Measurements from ENCODE around the gene ZNG1E.
A peak's percentile ranks its signal among the peaks of the same experiment; 100 is the strongest.
"Not testable (repeated sequence)": the region's sequence is repeated elsewhere in the genome, so short reads cannot be mapped to it uniquely, and the experiment has no call there.

Gene ZNG1E
- 5.6 to 9.7 reads per million in 2 donors for total RNA-seq

DNA sequence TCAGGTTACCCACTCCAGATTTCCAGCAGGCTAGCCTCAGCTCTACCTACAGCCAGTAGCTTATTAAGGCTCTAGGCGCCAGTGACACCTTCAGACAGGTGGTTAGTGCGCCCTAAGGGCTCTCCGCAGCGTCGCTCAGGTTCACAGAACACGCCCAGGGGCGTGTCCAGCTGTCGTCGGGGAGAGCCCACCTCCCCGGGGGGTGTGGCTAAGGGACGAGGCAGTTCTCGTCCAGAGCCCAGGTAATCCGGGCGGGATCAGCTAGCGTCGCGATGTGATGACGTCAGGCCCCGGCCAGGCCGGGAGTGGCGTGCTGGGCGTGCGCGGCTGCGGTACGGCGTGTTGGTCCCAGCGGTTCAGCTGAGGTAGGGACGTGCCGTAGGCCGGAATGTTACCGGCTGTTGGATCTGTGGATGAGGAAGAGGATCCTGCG is at the start of gene ZNG1E:
Gene ZNG1E (plus strand): TSS at position 340 of the 433 bp plus-strand sequence. CDS start 49 bp downstream, at position 389.
- peak; percentile 29 to 73 (median 63) for DNase-seq

DNA sequence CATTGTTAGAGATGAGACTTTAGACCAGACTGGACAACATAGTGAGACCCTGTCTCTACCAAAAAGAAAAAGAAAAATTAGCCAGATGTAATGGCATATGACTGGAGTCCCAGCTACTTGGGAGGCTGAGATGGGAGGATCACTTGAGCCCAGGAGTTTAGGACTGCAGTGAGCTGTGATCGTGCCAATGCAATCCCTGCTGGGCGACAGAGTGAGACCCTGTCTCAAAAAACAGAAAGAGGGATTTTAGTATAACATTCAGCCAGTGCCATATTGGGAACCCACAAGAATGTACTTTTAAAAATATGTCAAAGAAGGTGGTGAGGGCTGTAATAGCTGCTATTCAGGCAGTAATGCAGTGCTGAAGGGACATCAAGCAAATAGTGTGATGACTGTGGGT is 2.1 kb upstream of the ZNG1E start:
- not testable (repeated sequence) for DNase-seq

DNA sequence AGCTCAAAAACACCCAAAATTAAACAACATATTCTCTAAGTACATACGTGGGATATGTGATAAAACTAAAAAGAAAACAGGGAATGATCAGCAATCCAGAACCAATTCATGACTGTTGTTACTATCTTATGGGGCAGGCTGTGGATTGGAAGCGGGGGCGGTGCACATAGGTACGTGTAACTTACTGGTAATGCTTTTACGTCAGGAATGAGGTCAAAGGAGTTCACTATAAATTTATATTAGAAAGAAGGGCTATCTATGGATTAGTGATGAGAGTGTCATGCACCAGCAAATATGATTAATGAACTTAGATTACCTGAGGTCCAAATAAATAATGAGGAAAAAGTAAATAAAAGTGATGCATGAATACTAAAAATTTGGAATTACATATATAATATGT is 710 bp upstream of the ZNG1E start:
- DNase-seq, result not testable (repeated sequence)

DNA sequence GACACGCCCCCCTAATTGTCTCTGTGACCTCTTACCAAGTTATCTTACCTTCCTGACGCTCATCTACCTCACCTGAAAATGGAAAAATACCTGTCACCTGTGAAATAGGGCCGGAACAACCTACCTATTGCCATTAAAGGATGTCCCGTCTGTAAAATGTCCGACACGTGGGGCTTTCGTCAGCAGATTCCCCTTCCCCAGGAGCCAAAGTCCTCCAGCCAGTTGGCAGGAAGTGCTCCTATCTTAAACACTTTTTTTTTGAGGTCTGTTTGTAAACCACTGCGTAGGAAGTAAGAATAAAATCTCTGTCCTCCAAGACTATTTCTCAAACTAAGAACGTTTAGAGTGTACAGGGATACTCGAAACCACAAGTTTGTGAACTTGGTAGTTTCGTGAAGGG is 661 bp downstream of the ZNG1E start:
- DNase-seq, result peak in 2 of 5 experiments; percentile 0 to 21

DNA sequence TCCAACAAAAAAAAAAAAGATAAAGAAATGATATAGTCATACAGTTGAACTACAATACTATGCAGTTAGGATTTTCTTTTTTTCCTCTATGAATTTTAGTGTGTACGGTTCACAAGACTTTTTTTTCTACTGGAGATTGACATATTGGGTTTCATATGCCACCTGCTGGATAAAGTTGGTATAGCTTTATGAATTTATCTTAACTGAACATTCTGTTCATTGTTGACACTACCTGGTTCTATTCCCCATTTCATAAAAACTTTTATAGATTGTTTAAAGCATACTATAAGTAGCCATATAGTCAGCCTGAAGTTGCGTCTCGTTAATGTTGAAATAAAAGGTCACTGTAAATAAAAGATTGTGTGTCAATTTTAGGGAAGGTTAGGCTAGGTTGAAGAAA is 2.8 kb downstream of the ZNG1E start:
- DNase-seq, result not testable (repeated sequence)

DNA sequence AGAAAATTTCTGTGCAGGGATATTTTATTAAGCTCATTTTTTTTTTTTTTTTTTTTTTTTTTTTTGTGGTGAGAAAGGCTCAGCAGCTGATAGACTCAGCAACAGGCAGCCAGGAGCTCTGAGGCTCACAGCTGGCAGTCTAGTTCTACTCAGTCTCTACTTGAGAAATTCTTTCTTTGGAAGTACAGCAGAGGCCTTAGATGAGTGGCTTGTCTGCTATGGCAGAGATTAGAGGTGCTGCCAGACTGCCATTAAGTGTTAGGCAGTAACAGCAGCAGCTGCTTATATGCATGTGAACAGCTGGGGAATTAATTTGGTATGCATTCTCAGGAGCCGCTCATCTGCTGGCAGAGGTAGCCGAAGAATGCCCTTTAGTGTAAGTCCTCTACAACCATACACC is 27.8 kb downstream of the ZNG1E start:
- DNase-seq, result not testable (repeated sequence)

DNA sequence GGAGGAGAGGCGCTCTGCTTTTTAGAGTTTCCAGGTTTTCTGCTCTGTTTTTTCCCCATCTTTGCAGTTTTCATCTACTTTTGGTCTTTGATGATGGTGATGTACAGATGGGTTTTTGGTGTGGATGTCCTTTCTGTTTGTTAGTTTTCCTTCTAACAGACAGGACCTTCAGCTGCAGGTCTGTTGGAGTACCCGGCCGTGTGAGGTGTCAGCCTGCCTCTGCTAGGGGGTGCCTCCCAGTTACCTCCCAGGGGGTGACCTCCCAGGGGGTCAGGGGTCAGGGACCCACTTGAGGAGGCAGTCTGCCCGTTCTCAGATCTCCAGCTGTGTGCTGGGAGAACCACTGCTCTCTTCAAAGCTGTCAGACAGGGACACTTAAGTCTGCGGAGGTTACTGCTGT is 38.7 kb downstream of the ZNG1E start:
- not testable (repeated sequence) for DNase-seq

DNA sequence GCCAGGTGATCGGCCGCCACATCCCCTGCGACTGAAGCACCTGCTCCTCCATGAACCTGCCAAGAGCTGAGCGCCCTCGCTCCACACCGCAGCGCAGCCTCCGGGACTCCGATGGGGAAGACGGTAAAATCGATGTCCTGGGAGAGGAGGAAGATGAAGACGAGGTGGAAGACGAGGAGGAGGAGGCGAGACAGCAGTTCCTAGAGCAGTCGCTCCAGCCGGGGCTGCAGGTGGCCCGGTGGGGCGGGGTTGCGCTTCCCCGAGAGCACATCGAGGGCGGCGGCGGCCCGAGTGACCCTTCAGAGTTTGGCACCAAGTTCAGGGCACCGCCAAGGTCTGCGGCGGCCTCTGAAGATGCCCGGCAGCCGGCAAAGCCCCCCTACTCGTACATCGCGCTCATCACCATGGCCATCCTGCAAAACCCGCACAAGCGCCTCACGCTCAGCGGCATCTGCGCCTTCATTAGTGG is 61.4 kb downstream of the ZNG1E start, which contains the start of gene FOXD4L4:
Gene FOXD4L4 (plus strand): TSS at position 51 of the 469 bp plus-strand sequence. CDS start 0 bp downstream, at position 51.
- not testable (repeated sequence) for DNase-seq

DNA sequence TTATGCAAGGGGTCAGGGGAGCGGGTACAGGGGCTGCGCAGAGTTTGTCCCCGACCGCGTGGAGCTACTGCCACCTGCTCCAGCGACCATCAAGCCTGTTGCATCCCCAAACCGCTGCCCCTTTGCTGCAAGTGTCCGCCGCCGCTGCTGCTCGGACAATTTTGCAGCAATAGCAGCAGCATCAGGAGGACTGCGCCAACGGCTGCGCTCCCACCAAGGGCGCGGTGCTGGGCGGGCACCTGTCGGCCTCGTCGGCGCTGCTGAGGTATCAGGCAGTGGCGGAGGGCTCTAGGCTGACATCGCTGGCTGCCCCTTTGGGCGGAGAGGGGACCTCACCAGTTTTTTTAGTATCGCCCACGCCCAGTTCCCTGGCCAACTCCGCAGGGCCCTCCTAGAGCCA is 62.4 kb downstream of the ZNG1E start:
- DNase-seq, result not testable (repeated sequence)
